ENCODE measurements around the gene RSPRY1.

The RSPRY1 gene

GRCh38 chr16:57185945-57186871, at the start of gene RSPRY1, which contains the start of gene PSME3IP1:
Gene RSPRY1 (plus strand): TSS chr16:57186329. CDS start chr16:57204659, 18,330 bp downstream.
Gene PSME3IP1 (minus strand): TSS chr16:57186039. CDS start chr16:57173854, 12,185 bp downstream.
- H3K36me3 ChIP-seq (ENCODE audit: control insufficient read depth in 5 of 5, insufficient read depth in 5 of 5, low read length in 5 of 5) = peaks cover 0 to 2% (median 0%) of the 10 kb centered on the region in 5 donors
- H3K4me3 ChIP-seq (ENCODE audit: low read depth in 1 of 5, low read length in 5 of 5) = peak within 1 kb of the TSS; percentile 85 to 99 (median 90)
- peak within 1 kb of the TSS; percentile 81 to 96 (median 94) for H3K9ac ChIP-seq (ENCODE audit: low read length in 5 of 5)
- H3K27ac ChIP-seq (ENCODE audit: low read depth, low read length) = peak within 1 kb of the TSS; percentile 97
- H3K4me1 ChIP-seq (ENCODE audit: control insufficient read depth in 5 of 5, insufficient read depth in 5 of 5, low read length in 5 of 5) = peaks cover 5 to 34% (median 29%) of the 10 kb centered on the region in 5 donors
- no peaks in the 10 kb centered on the region for H3K27me3 ChIP-seq (ENCODE audit: control insufficient read depth in 5 of 5, insufficient read depth in 4 of 5, low read length in 5 of 5)
- H3K9me3 ChIP-seq (ENCODE audit: control insufficient read depth in 5 of 5, low read length in 5 of 5) = no peaks in the 10 kb centered on the region

- H3K9me3 ChIP-seq (ENCODE audit: control insufficient read depth in 5 of 5, low read length in 5 of 5) = no peaks in the 10 kb centered on the region
- no peak overlapping the region for H3K4me3 ChIP-seq (ENCODE audit: low read depth in 1 of 5, low read length in 5 of 5)
- no peaks in the 10 kb centered on the region for H3K27me3 ChIP-seq (ENCODE audit: control insufficient read depth in 5 of 5, insufficient read depth in 4 of 5, low read length in 5 of 5)
- no peak overlapping the region for H3K9ac ChIP-seq (ENCODE audit: low read length in 5 of 5)
- H3K27ac ChIP-seq (ENCODE audit: low read depth, low read length) = no peak overlapping the region
- H3K36me3 ChIP-seq (ENCODE audit: control insufficient read depth in 5 of 5, insufficient read depth in 5 of 5, low read length in 5 of 5) = peaks cover 0 to 48% (median 40%) of the 10 kb centered on the region in 5 donors
- H3K4me1 ChIP-seq (ENCODE audit: control insufficient read depth in 5 of 5, insufficient read depth in 5 of 5, low read length in 5 of 5) = peaks cover 1 to 54% (median 27%) of the 10 kb centered on the region in 5 donors
These were observed 49.1 kb upstream of the RSPRY1 start for GRCh38 chr16:57137043-57137442.

- no peak overlapping the region for H3K27ac ChIP-seq (ENCODE audit: low read depth, low read length)
These were observed 48.4 kb upstream of the RSPRY1 start for GRCh38 chr16:57137566-57138273.

GRCh38 chr16:57138281-57138935, 47.7 kb upstream of the RSPRY1 start:
- H3K27me3 ChIP-seq (ENCODE audit: control insufficient read depth in 5 of 5, insufficient read depth in 4 of 5, low read length in 5 of 5) = no peaks in the 10 kb centered on the region
- no peaks in the 10 kb centered on the region for H3K9me3 ChIP-seq (ENCODE audit: control insufficient read depth in 5 of 5, low read length in 5 of 5)
- H3K36me3 ChIP-seq (ENCODE audit: control insufficient read depth in 5 of 5, insufficient read depth in 5 of 5, low read length in 5 of 5) = peaks cover 0 to 47% (median 36%) of the 10 kb centered on the region in 5 donors
- H3K9ac ChIP-seq (ENCODE audit: low read length in 5 of 5) = no peak overlapping the region
- H3K4me1 ChIP-seq (ENCODE audit: control insufficient read depth in 5 of 5, insufficient read depth in 5 of 5, low read length in 5 of 5) = peaks cover 3 to 68% (median 39%) of the 10 kb centered on the region in 5 donors
- H3K4me3 ChIP-seq (ENCODE audit: low read depth in 1 of 5, low read length in 5 of 5) = no peak overlapping the region
- H3K27ac ChIP-seq (ENCODE audit: low read depth, low read length) = no peak overlapping the region

More at GRCh38 chr16:57137566-57138273, 48.4 kb upstream of the RSPRY1 start:
- H3K36me3 ChIP-seq (ENCODE audit: control insufficient read depth in 5 of 5, insufficient read depth in 5 of 5, low read length in 5 of 5) = peaks cover 0 to 43% (median 36%) of the 10 kb centered on the region in 5 donors
- H3K9me3 ChIP-seq (ENCODE audit: control insufficient read depth in 5 of 5, low read length in 5 of 5) = no peaks in the 10 kb centered on the region
- H3K4me3 ChIP-seq (ENCODE audit: low read depth in 1 of 5, low read length in 5 of 5) = no peak overlapping the region
- H3K9ac ChIP-seq (ENCODE audit: low read length in 5 of 5) = no peak overlapping the region
- H3K4me1 ChIP-seq (ENCODE audit: control insufficient read depth in 5 of 5, insufficient read depth in 5 of 5, low read length in 5 of 5) = peaks cover 1 to 61% (median 32%) of the 10 kb centered on the region in 5 donors
- no peaks in the 10 kb centered on the region for H3K27me3 ChIP-seq (ENCODE audit: control insufficient read depth in 5 of 5, insufficient read depth in 4 of 5, low read length in 5 of 5)

- Histone ChIP-seq H3K9ac (ENCODE audit: low read length in 5 of 5) (no peak overlapping the region), H3K4me3 (ENCODE audit: low read depth in 1 of 5, low read length in 5 of 5) (no peak overlapping the region), H3K27me3 (ENCODE audit: control insufficient read depth in 5 of 5, insufficient read depth in 4 of 5, low read length in 5 of 5) (no peaks in the 10 kb centered on the region), H3K9me3 (ENCODE audit: control insufficient read depth in 5 of 5, low read length in 5 of 5) (no peaks in the 10 kb centered on the region), H3K27ac (ENCODE audit: low read depth, low read length) (no peak overlapping the region), H3K4me1 (ENCODE audit: control insufficient read depth in 5 of 5, insufficient read depth in 5 of 5, low read length in 5 of 5) (peaks cover 3 to 84% (median 59%) of the 10 kb centered on the region in 5 donors), H3K36me3 (ENCODE audit: control insufficient read depth in 5 of 5, insufficient read depth in 5 of 5, low read length in 5 of 5) (peaks cover 0 to 37% (median 32%) of the 10 kb centered on the region in 5 donors)
These were observed 45.0 kb upstream of the RSPRY1 start for GRCh38 chr16:57140931-57141668.

GRCh38 chr16:57141822-57142631, 44.1 kb upstream of the RSPRY1 start:
- peaks cover 0 to 35% (median 30%) of the 10 kb centered on the region in 5 donors for H3K36me3 ChIP-seq (ENCODE audit: control insufficient read depth in 5 of 5, insufficient read depth in 5 of 5, low read length in 5 of 5)
- peaks cover 3 to 90% (median 68%) of the 10 kb centered on the region in 5 donors for H3K4me1 ChIP-seq (ENCODE audit: control insufficient read depth in 5 of 5, insufficient read depth in 5 of 5, low read length in 5 of 5)
- H3K9ac ChIP-seq (ENCODE audit: low read length in 5 of 5) = no peak overlapping the region
- H3K27me3 ChIP-seq (ENCODE audit: control insufficient read depth in 5 of 5, insufficient read depth in 4 of 5, low read length in 5 of 5) = no peaks in the 10 kb centered on the region
- H3K27ac ChIP-seq (ENCODE audit: low read depth, low read length) = no peak overlapping the region
- H3K4me3 ChIP-seq (ENCODE audit: low read depth in 1 of 5, low read length in 5 of 5) = no peak overlapping the region
- no peaks in the 10 kb centered on the region for H3K9me3 ChIP-seq (ENCODE audit: control insufficient read depth in 5 of 5, low read length in 5 of 5)

GRCh38 chr16:57143149-57143921, 42.8 kb upstream of the RSPRY1 start:
- Histone ChIP-seq H3K4me3 (ENCODE audit: low read depth in 1 of 5, low read length in 5 of 5) (no peak overlapping the region), H3K9ac (ENCODE audit: low read length in 5 of 5) (peak overlapping the region in 2 of 5 donors; percentile 1 to 4), H3K36me3 (ENCODE audit: control insufficient read depth in 5 of 5, insufficient read depth in 5 of 5, low read length in 5 of 5) (peaks cover 0 to 26% (median 22%) of the 10 kb centered on the region in 5 donors), H3K9me3 (ENCODE audit: control insufficient read depth in 5 of 5, low read length in 5 of 5) (no peaks in the 10 kb centered on the region), H3K27ac (ENCODE audit: low read depth, low read length) (no peak overlapping the region), H3K4me1 (ENCODE audit: control insufficient read depth in 5 of 5, insufficient read depth in 5 of 5, low read length in 5 of 5) (peaks cover 3 to 93% (median 80%) of the 10 kb centered on the region in 5 donors), H3K27me3 (ENCODE audit: control insufficient read depth in 5 of 5, insufficient read depth in 4 of 5, low read length in 5 of 5) (no peaks in the 10 kb centered on the region)

GRCh38 chr16:57144027-57144426, 42.1 kb upstream of the RSPRY1 start:
- Histone ChIP-seq H3K27me3 (ENCODE audit: control insufficient read depth in 5 of 5, insufficient read depth in 4 of 5, low read length in 5 of 5) (no peaks in the 10 kb centered on the region), H3K4me3 (ENCODE audit: low read depth in 1 of 5, low read length in 5 of 5) (no peak overlapping the region), H3K4me1 (ENCODE audit: control insufficient read depth in 5 of 5, insufficient read depth in 5 of 5, low read length in 5 of 5) (peaks cover 3 to 96% (median 87%) of the 10 kb centered on the region in 5 donors), H3K9ac (ENCODE audit: low read length in 5 of 5) (peak overlapping the region in 1 of 5 donors; percentile 63), H3K27ac (ENCODE audit: low read depth, low read length) (no peak overlapping the region), H3K36me3 (ENCODE audit: control insufficient read depth in 5 of 5, insufficient read depth in 5 of 5, low read length in 5 of 5) (peaks cover 0 to 28% (median 25%) of the 10 kb centered on the region in 5 donors), H3K9me3 (ENCODE audit: control insufficient read depth in 5 of 5, low read length in 5 of 5) (no peaks in the 10 kb centered on the region)

All from subcutaneous abdominal adipose tissue (tissue), 5 donors.